GM21717 (cell line): ENCODE results near the gene UQCRHL.

Experiments
- ATAC-seq: cut with Tn5 transposase; IDR thresholded peaks from one replicate; pipeline ENCODE4 v1.9.1; 2021; ENCODE audit warnings: mild to moderate bottlenecking, moderate library complexity; ENCODE audit not compliant: unreplicated experiment

Gene UQCRHL

DNA sequence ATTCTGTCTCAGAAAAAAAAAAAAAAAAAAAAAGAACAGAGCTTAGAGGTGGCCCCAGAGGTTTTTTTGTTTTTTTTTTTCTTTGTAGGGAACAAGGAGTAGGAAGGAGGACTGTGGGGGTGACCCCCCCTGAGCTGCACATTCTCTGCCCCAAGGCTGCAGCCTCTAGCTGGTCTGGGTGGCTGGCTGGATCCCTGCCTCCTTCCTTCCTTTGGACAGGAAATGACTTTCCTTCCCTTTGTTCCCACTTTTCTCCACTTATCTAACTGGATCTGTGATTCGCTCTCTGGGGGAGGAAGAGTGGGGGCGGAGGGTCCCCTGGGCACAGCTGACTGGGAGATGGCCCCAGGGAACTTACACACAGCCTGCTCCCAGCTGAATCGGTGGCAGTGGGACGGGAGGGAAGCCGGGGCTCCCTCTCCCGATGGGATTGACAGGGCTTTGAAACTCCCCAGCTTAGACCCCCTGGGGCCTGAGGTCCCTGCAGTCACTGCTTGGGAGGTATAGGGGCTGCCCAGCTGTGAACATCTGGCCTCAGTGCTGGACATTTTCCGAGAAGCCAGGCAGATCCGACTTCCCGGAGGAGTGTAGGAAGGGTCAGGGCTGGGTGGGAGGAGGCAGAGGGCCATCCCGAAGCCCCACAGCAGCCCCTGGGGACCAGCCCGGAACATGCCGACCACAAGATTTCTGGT, 46.8 kb downstream of the UQCRHL start:
- ATAC-seq, result no peak

DNA sequence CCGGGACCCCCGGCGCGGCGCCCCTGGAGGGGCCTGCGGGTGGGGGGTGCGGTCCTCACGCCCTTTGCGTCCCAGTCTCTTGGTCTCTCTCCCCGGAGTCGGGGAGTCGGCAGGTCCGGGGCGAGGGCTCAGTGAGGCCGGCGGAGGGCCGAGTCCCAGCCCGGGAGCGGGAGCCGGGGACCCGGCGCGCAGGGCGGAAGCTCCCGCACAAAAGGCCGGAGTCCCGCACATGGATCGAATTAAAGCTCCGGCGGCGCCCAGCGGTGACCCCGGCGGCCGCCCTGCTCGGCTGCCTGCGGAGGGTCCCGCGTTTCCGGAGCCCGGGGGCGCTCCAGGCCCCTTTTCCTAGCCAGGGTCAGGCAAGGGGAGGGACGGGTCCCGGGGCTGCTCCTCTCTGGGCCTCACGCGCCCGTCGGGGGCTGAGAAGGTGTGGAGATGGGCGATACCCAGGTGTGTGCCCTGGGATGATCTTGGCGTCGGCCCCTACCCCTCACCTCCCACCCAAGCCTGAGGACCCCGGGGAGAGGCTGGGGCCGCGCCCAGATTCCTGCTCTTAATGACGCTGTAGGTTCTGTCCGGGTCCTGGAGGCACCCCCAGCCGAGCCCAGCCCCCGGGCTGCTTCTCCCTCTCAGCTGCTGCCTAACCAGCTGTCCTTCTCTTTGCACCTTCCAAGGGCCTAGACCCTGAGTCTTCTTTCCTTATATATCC, 48.3 kb downstream of the UQCRHL start:
- ATAC-seq, result no peak

DNA sequence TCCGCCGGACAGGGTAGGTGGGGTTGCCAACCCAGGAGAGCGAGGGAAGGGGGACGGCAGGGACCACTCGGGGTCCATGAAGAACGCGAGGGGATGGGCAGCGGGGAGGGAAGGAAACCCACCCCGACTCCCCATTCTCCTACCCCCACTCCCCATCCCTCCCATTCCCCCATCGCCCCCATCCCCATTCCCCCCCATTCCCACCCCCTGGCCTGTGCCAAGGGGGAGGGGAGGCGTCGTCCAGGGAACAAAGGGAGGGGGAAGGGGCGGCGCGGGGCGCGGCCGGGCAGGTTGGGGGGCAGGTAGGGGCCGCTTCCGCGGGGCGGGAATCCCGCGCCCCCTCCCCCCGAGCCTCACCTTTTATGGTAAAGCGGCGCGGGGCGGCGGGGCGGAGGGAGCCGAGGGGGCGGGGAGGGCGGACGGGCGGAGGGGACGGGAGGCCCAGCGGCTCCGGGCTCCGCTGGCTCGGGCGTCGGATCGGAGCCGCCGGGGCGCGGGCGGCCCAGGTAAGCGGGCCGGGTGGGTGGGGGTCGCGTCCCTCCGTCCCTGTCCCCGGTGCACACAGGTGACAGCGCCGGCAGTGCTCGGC, 49.0 kb downstream of the UQCRHL start, which contains the start of gene FBLIM1:
FBLIM1 (plus strand) TSS at position 453 of the 589 bp plus-strand sequence. CDS start 6,189 bp downstream, outside the sequence.
- ATAC-seq, result no peak

DNA sequence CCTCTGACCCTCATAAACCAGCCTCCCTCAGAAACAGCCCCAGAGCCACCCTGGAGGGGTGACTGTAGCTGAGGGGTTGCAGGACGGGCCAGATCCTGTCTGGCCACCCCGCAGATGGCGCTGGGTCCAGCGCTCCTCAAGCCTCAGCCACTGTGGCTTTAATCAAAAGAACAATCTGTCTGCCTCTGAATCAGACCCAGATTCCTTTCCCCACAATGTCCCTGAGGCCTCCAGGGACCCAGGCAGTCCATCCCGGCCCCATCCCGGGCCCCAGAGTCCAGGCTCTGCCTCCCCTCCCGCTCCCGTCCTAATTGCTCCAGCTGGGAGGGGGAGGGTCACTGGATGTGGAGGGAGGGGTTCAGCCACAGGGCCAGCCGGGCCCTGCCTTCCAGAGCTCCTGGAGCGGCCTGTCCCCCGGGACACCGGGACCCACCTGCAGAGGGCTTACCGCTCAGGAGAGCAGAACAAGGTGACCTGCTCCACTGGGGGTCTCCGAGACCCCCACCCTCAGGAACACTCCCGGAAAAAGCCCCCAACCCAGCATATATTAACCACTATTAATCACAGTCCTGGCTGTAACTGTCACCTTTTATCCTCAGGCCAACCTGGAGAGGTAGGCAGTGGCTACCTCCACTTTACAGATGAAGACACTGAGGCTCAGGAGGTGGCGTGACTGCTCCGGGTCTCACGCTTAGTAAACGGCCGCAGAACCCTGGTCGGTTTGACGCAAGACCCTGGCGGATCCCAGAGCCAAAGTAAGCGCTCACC, 49.7 kb downstream of the UQCRHL start:
- ATAC-seq, result no peak
